WTC11 (cell line): Measurements from ENCODE around the gene NUDT14. TPM values are rescaled to one million over a fixed set of nuclear protein-coding genes. Genes with fewer than 3 reads are reported as not detected.

ENCODE experiments used
- ATAC-seq: fragments of 200-7000 bp; cut with Tn5 transposase; 2 replicates; pipeline ENCODE4 v1.10.0; 2021; ENCODE audit warnings: mild to moderate bottlenecking, moderate library complexity
- CTCF ChIA-PET: fragments of 300-600 bp; sonication (Branson Sonifier 250); formaldehyde crosslinking; loops from one replicate; lab custom pipeline; 2021; ENCODE audit warnings: antibody characterized with exemption; lab: Charles Lee
- POLR2A ChIA-PET: fragments of 350-600 bp; sonication (Branson Sonifier 250); formaldehyde crosslinking; loops from one replicate; lab custom pipeline; 2021; ENCODE audit warnings: antibody characterized with exemption; lab: Charles Lee
- DNase-seq: peaks from one replicate; pipeline ENCODE4 v3.0.0; 2021; ENCODE audit warnings: low spot score
- H3K27ac Mint-ChIP-seq: 2 replicates; pipeline ENCODE4 v1.8.0; 2021; ENCODE audit warnings: mixed read lengths
- H3K27me3 Mint-ChIP-seq: 2 replicates; pipeline ENCODE4 v1.8.0; 2021; ENCODE audit warnings: low read depth, mild to moderate bottlenecking, moderate library complexity, mixed read lengths
- H3K36me3 Mint-ChIP-seq: 2 replicates; pipeline ENCODE4 v1.8.0; 2021; ENCODE audit warnings: mixed read lengths
- H3K4me1 Mint-ChIP-seq: 2 replicates; pipeline ENCODE4 v1.8.0; 2022; ENCODE audit warnings: mixed read lengths
- H3K4me3 Mint-ChIP-seq: 2 replicates; pipeline ENCODE4 v1.8.0; 2021; ENCODE audit warnings: mild to moderate bottlenecking, moderate library complexity, mixed read lengths
- H3K9me3 Mint-ChIP-seq: 2 replicates; pipeline ENCODE4 v1.8.0; 2021; ENCODE audit warnings: mixed read lengths
- CDX4 ChIP-seq: fragments of 250-450 bp; sonication (Bioruptor Pico); IDR thresholded peaks from 2 replicates; pipeline ENCODE4 v1.9.0; 2021; ENCODE audit warnings: moderate library complexity, mild to moderate bottlenecking, inconsistent platforms, borderline replicate concordance
- CTCF ChIP-seq: fragments of 200-600 bp; IDR thresholded peaks from 2 replicates; pipeline ENCODE4 v1.8.0; 2022; ENCODE audit warnings: antibody characterized with exemption
- E2F5 ChIP-seq: sonication (generic); formaldehyde crosslinking; IDR thresholded peaks from 2 replicates; pipeline ENCODE4 v1.8.1; 2022; ENCODE audit warnings: mild to moderate bottlenecking, moderate library complexity, missing genetic modification reagents
- ETV6 ChIP-seq: sonication (generic); formaldehyde crosslinking; IDR thresholded peaks from 2 replicates; pipeline ENCODE4 v1.8.1; 2022; ENCODE audit warnings: mild to moderate bottlenecking, missing genetic modification reagents
- FOXP4 ChIP-seq: sonication (generic); formaldehyde crosslinking; IDR thresholded peaks from 2 replicates; pipeline ENCODE4 v1.8.0; 2022; ENCODE audit warnings: mild to moderate bottlenecking, missing genetic modification reagents
- HMGXB4 ChIP-seq: sonication (generic); formaldehyde crosslinking; IDR thresholded peaks from 2 replicates; pipeline ENCODE4 v1.8.1; 2023; ENCODE audit warnings: mild to moderate bottlenecking, moderate library complexity, missing genetic modification reagents
- MXD4 ChIP-seq: fragments of 250-450 bp; sonication (Bioruptor Pico); IDR thresholded peaks from 2 replicates; pipeline ENCODE4 v1.8.0; 2021; ENCODE audit warnings: mild to moderate bottlenecking, moderate library complexity, borderline replicate concordance
- PREB ChIP-seq: sonication (generic); formaldehyde crosslinking; IDR thresholded peaks from 2 replicates; pipeline ENCODE4 v1.8.1; 2022; ENCODE audit warnings: mild to moderate bottlenecking, missing genetic modification reagents, moderate library complexity, borderline replicate concordance
- SOX15 ChIP-seq: fragments of 250-450 bp; sonication (Bioruptor Pico); IDR thresholded peaks from 2 replicates; pipeline ENCODE4 v1.9.0; 2021; ENCODE audit warnings: mild to moderate bottlenecking
- TCF7 ChIP-seq: sonication (generic); formaldehyde crosslinking; IDR thresholded peaks from 2 replicates; pipeline ENCODE4 v1.8.0; 2022; ENCODE audit warnings: mild to moderate bottlenecking, low read depth, missing genetic modification reagents, moderate library complexity
- ZBTB21 ChIP-seq: sonication (generic); formaldehyde crosslinking; IDR thresholded peaks from 2 replicates; pipeline ENCODE4 v1.8.1; 2023; ENCODE audit warnings: mild to moderate bottlenecking, missing genetic modification reagents, borderline replicate concordance
- ZNF138 ChIP-seq: sonication (generic); formaldehyde crosslinking; conservative IDR thresholded peaks from 2 replicates; pipeline ENCODE4 v1.8.1; 2022; ENCODE audit warnings: mild to moderate bottlenecking, moderate library complexity, missing genetic modification reagents
- ZNF219 ChIP-seq: sonication (generic); formaldehyde crosslinking; IDR thresholded peaks from 2 replicates; pipeline ENCODE4 v1.8.0; 2023; ENCODE audit warnings: missing genetic modification reagents, mild to moderate bottlenecking, borderline replicate concordance
- ZNF416 ChIP-seq: fragments of 250-450 bp; sonication (Bioruptor Pico); IDR thresholded peaks from 2 replicates; pipeline ENCODE4 v1.9.0; 2021; ENCODE audit warnings: mild to moderate bottlenecking, inconsistent platforms
- ZNF423 ChIP-seq: fragments of 250-450 bp; sonication (Bioruptor Pico); IDR thresholded peaks from 2 replicates; pipeline ENCODE4 v2.1.2; 2022; ENCODE audit warnings: mild to moderate bottlenecking, moderate library complexity
- ZNF425 ChIP-seq: fragments of 250-450 bp; sonication (Bioruptor Pico); conservative IDR thresholded peaks from 2 replicates; pipeline ENCODE4 v1.9.0; 2021; ENCODE audit warnings: mild to moderate bottlenecking
- ZSCAN18 ChIP-seq: fragments of 250-450 bp; sonication (Bioruptor Pico); IDR thresholded peaks from 2 replicates; pipeline ENCODE4 v2.1.2; 2022; ENCODE audit warnings: mild to moderate bottlenecking, moderate library complexity
- total RNA-seq: library from RNA; stranded (reverse); gene quantifications from 3 replicates; pipeline ENCODE4 v1.2.3, GENCODE V29; 2021

NUDT14 gene
- total RNA-seq, 1 experiment from 2014 or later, result 35.4 TPM

- no peaks in the 10 kb centered on the region for H3K9me3 Mint-ChIP-seq
- no peak for TF ChIP-seq ZBTB21 (CRISPR knock-in tag)
- TF ChIP-seq E2F5, result no peak
- TF ChIP-seq ZNF138 (CRISPR knock-in tag), result no peak
- no peak for TF ChIP-seq PREB (CRISPR knock-in tag)
- no peak for TF ChIP-seq ZSCAN18 (CRISPR knock-in tag)
- no peak for TF ChIP-seq ZNF423
- no peak for TF ChIP-seq SOX15 (CRISPR knock-in tag)
- no peak for TF ChIP-seq TCF7 (CRISPR knock-in tag)
- TF ChIP-seq ZNF425 (CRISPR knock-in tag), result no peak
- TF ChIP-seq ZNF219 (CRISPR knock-in tag), result no peak
- no peak for TF ChIP-seq CTCF
- no peak for TF ChIP-seq ETV6 (CRISPR knock-in tag)
- ATAC-seq (no peak), DNase-seq (no peak)
- H3K27ac Mint-ChIP-seq, result no peak overlapping the region; the same call in none of the 2 replicates
- H3K4me1 Mint-ChIP-seq, result no peaks in the 10 kb centered on the region
- no peaks in the 10 kb centered on the region for H3K36me3 Mint-ChIP-seq
- POLR2A ChIA-PET, result no interaction called here
- CTCF ChIA-PET, result interaction anchor here (1.0 to 1.2 kb wide), 2 partner anchors 9 to 143 kb away, joined by 3 read pairs; no protein-coding TSS in a partner anchor
- no peak overlapping the region for H3K4me3 Mint-ChIP-seq
- H3K27me3 Mint-ChIP-seq, result no peaks in the 10 kb centered on the region
These were observed 27.6 kb upstream of the NUDT14 start for GRCh38 chr14:105208738-105209075.

- H3K4me1 Mint-ChIP-seq, result no peaks in the 10 kb centered on the region
- no peak for TF ChIP-seq ZNF416
- no peak for TF ChIP-seq HMGXB4
- no peak for TF ChIP-seq MXD4 (CRISPR knock-in tag)
- TF ChIP-seq ZNF425 (CRISPR knock-in tag), result no peak
- no peak for TF ChIP-seq PREB (CRISPR knock-in tag)
- no peak for TF ChIP-seq FOXP4 (CRISPR knock-in tag)
- no peak for TF ChIP-seq CDX4 (CRISPR knock-in tag)
These were observed 27.1 kb upstream of the NUDT14 start for GRCh38 chr14:105207996-105208737.

More at GRCh38 chr14:105207996-105208737, 27.1 kb upstream of the NUDT14 start:
- no peaks in the 10 kb centered on the region for H3K36me3 Mint-ChIP-seq
- ATAC-seq, result no peak
- H3K27me3 Mint-ChIP-seq, result no peaks in the 10 kb centered on the region
- ChIA-PET CTCF (interaction anchor here (1.1 to 1.7 kb wide), 8 partner anchors 24 to 148 kb away, joined by 3 to 15 read pairs (median 5); partner anchors contain the start of gene BTBD6), POLR2A (no interaction called here)
- no peak overlapping the region; the same call in 1 of the 2 replicates for H3K27ac Mint-ChIP-seq
- no peaks in the 10 kb centered on the region for H3K9me3 Mint-ChIP-seq
- no peak for DNase-seq
- no peak overlapping the region for H3K4me3 Mint-ChIP-seq
